ENCODE results near the gene PLXNA4. TPM values are rescaled to one million over a fixed set of nuclear protein-coding genes. Genes with fewer than 3 reads are reported as not detected.

PLXNA4 gene
- total RNA-seq, 4 donors from 2014 or later: 5.1 to 7.0 (median 5.3) TPM

DNA sequence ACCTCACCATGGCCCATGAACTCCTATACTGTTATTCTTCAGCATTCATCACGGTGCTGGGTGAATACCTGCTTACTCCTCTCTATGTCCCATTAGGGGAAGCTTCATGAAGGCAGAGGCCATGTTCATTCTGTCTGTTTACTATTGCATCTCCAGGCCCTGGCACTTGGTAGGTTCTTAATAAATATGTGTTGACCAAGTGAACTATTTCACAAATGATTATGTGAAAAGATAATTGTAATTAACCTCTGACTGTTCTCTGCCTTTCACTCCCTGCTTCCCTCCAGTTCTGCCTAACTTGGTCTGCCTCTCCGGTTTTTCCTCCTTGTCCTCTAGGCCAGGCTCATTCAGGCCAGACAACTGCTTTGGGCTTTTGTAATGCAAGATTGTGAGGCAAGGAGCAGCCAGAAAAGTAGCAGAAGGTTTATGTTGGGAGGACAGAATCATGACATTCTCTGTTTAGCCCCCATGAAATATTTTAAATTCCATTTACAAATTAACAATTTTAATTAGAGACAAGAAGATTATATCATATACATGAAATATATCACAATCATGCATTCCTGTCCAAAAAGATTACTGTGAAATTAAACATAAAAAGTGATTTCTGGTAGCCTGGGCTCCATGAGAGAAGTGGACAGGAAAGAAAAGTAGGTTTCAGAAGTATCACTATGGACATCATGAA, 42.1 kb upstream of the PLXNA4 start:
- TF ChIP-seq POLR2A (IDR thresholded peaks at IDR 0.05): no peak
- TF ChIP-seq, protein P1, sequence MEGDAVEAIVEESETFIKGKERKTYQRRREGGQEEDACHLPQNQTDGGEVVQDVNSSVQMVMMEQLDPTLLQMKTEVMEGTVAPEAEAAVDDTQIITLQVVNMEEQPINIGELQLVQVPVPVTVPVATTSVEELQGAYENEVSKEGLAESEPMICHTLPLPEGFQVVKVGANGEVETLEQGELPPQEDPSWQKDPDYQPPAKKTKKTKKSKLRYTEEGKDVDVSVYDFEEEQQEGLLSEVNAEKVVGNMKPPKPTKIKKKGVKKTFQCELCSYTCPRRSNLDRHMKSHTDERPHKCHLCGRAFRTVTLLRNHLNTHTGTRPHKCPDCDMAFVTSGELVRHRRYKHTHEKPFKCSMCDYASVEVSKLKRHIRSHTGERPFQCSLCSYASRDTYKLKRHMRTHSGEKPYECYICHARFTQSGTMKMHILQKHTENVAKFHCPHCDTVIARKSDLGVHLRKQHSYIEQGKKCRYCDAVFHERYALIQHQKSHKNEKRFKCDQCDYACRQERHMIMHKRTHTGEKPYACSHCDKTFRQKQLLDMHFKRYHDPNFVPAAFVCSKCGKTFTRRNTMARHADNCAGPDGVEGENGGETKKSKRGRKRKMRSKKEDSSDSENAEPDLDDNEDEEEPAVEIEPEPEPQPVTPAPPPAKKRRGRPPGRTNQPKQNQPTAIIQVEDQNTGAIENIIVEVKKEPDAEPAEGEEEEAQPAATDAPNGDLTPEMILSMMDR (IDR thresholded peaks at IDR 0.05): no peak
- no peak for DNase-seq (ENCODE audit: low spot score in 2 of 2)
- intact Hi-C loops (cut with DNase I; ENCODE audit: low total_unique reads): no loop called here
- no peak overlapping the region for H3K4me3 ChIP-seq (ENCODE audit: low read depth, poor library complexity, severe bottlenecking)
- WGBS, 2 donors: 74 to 94% methylated on average over 2 of the region's 2 CpGs

- WGBS, 2 donors: 16 to 18% methylated on average over 25 of the region's 25 CpGs
- H3K4me3 ChIP-seq (ENCODE audit: low read depth, poor library complexity, severe bottlenecking): no peak overlapping the region
- intact Hi-C loops (cut with DNase I; ENCODE audit: low total_unique reads): no loop called here
- peak; percentile 29 to 87 for DNase-seq (ENCODE audit: low spot score in 2 of 2)
- TF ChIP-seq POLR2A (IDR thresholded peaks at IDR 0.05): no peak
- TF ChIP-seq, protein P1 (IDR thresholded peaks at IDR 0.05): no peak
Measured at GRCh38 chr7:132614428-132615318, 38.4 kb upstream of the PLXNA4 start.

- DNase-seq (ENCODE audit: low spot score in 2 of 2): no peak
- no peak overlapping the region for H3K4me3 ChIP-seq (ENCODE audit: low read depth, poor library complexity, severe bottlenecking)
- WGBS, 2 donors: 93 to 95% methylated on average over 2 of the region's 2 CpGs
- intact Hi-C loops (cut with DNase I; ENCODE audit: low total_unique reads): no loop called here
- no peak for TF ChIP-seq POLR2A (IDR thresholded peaks at IDR 0.05)
- TF ChIP-seq, protein P1 (IDR thresholded peaks at IDR 0.05): no peak
Measured at GRCh38 chr7:132613737-132614136, 37.5 kb upstream of the PLXNA4 start.

DNA sequence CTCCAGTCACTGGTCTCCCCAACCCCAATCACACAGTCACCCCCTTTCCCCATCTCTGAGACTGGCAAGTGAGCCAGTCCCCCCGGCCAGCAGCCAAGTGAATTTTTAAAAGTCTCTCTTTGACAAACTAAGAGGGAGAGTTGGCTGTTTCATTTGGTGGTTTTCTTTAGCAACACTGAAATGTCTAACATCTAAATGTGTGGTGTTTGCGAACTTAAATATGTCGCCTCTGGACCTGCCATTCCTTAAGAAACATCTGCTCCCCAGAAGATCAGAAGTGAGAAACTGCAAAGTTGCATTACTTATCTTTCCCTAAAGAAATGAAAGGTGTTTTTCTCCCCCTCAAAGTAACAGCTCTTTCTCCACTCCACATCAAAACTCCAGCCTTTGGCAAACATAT, 34.7 kb upstream of the PLXNA4 start:
- TF ChIP-seq, protein P1 (IDR thresholded peaks at IDR 0.05): no peak
- no peak for TF ChIP-seq POLR2A (IDR thresholded peaks at IDR 0.05)
- intact Hi-C loops (cut with DNase I; ENCODE audit: low total_unique reads): no loop called here
- no peak overlapping the region for H3K4me3 ChIP-seq (ENCODE audit: low read depth, poor library complexity, severe bottlenecking)
- WGBS, 2 donors: 91% methylated on average over 3 of the region's 3 CpGs
- DNase-seq (ENCODE audit: low spot score in 2 of 2): no peak

GRCh38 chr7:132609906-132610520, 33.7 kb upstream of the PLXNA4 start:
- 52 to 58% methylated on average over 2 of the region's 2 CpGs for WGBS, 2 donors
- DNase-seq (ENCODE audit: low spot score in 2 of 2): no peak
- intact Hi-C loops (cut with DNase I; ENCODE audit: low total_unique reads): no loop called here
- no peak overlapping the region for H3K4me3 ChIP-seq (ENCODE audit: low read depth, poor library complexity, severe bottlenecking)
- TF ChIP-seq, protein P1 (IDR thresholded peaks at IDR 0.05): no peak
- no peak for TF ChIP-seq POLR2A (IDR thresholded peaks at IDR 0.05)

Data from lower leg skin (tissue), 4 donors.